Rectal smooth muscle tissue (tissue), 1 donor: ENCODE data around the gene ENTREP1.
"Not testable (repeated sequence)": the region's sequence is repeated elsewhere in the genome, so short reads cannot be mapped to it uniquely, and the experiment has no call there.

ENCODE experiments used
- H3K27ac ChIP-seq: one replicate; pipeline ENCODE4 v1.7.0; 2013; ENCODE audit warnings: low read depth, low read length, inconsistent platforms
- H3K27me3 ChIP-seq: one replicate; pipeline ENCODE4 v1.7.0; 2013; ENCODE audit warnings: low read length; ENCODE audit not compliant: control insufficient read depth, insufficient read depth
- H3K36me3 ChIP-seq: one replicate; pipeline ENCODE4 v1.7.0; 2013; ENCODE audit warnings: low read length; ENCODE audit not compliant: control insufficient read depth, insufficient read depth
- H3K4me1 ChIP-seq: one replicate; pipeline ENCODE4 v1.7.0; 2013; ENCODE audit warnings: low read length; ENCODE audit not compliant: control insufficient read depth, insufficient read depth
- H3K4me3 ChIP-seq: one replicate; pipeline ENCODE4 v1.7.0; 2013; ENCODE audit warnings: low read length
- H3K9ac ChIP-seq: one replicate; pipeline ENCODE4 v1.7.0; 2013; ENCODE audit warnings: low read length

Gene ENTREP1

DNA sequence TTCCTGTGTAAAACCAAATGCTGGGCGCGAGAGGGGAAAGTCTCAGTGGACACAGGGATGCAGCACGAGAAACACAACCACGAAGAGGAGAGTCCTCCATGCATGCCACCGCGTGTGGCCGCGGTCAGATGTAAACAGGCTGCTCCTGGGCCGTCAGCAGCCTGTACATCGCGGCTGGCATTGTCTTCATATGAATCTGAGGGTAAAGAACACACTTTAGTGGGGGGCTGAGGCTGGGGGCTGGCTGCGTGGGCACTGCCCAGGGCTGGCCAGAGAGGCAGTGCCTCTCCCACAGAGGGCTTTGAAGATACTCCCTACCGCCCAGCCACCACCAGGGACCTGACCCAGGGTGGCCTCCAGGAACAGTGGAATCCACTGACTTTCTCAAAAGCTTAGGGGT is 106.2 kb downstream of the ENTREP1 start:
- Histone ChIP-seq H3K27me3 (no peaks in the 10 kb centered on the region), H3K36me3 (peaks cover 3% of the 10 kb centered on the region)

DNA sequence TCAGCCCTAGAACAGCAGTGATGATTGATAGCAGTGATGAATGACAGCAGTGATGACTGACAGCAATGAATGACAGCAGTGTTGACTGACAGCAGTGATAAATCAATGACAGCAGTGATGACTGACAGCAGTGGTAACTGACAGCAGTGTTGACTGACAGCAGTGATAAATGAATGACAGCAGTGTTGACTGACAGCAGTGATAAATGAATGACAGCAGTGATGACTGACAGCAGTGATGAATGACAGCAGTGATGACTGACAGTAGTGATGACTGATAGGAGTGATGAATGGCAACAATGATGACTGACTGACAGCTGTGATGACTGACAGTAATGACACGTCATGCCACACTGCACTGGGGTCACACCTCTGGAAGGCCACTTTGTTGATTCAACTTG is 106.8 kb downstream of the ENTREP1 start:
- H3K36me3 ChIP-seq: peaks cover 3% of the 10 kb centered on the region
- H3K27ac ChIP-seq: no peak overlapping the region
- no peaks in the 10 kb centered on the region for H3K27me3 ChIP-seq
- H3K9ac ChIP-seq: no peak overlapping the region
- no peak overlapping the region for H3K4me3 ChIP-seq
- H3K4me1 ChIP-seq: no peaks in the 10 kb centered on the region

More for the DNA sequence above, 106.2 kb downstream of the ENTREP1 start:
- no peak overlapping the region for H3K4me3 ChIP-seq
- no peaks in the 10 kb centered on the region for H3K4me1 ChIP-seq
- no peak overlapping the region for H3K9ac ChIP-seq
- no peak overlapping the region for H3K27ac ChIP-seq

GRCh38 chr9:69432623-69433022 is 107.6 kb downstream of the ENTREP1 start:
- Histone ChIP-seq H3K36me3 (peaks cover 3% of the 10 kb centered on the region), H3K27ac (no peak overlapping the region), H3K4me3 (no peak overlapping the region), H3K4me1 (no peaks in the 10 kb centered on the region), H3K9ac (no peak overlapping the region), H3K27me3 (no peaks in the 10 kb centered on the region)

DNA sequence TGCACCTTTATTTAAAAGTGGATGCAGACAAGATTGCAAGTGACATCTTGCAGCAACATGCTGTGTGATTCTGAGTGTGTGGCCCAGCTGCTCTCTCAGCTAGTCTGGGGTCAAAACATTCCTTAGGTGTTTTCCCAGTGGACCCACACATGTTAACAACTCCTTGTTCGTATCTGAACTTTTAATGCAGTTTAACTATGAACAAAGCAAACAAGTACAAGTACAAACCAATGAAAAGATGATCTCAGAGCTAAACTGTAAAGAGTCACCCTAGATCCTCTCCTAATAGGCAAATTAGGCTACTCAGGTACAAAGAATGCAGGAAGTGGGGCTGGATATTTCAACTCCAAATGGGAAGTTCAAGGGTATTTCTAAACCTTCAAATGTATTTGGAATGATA is 108.4 kb downstream of the ENTREP1 start:
- Histone ChIP-seq H3K27me3 (no peaks in the 10 kb centered on the region), H3K9ac (no peak overlapping the region), H3K27ac (no peak overlapping the region), H3K4me1 (no peaks in the 10 kb centered on the region), H3K36me3 (peaks cover 3% of the 10 kb centered on the region), H3K4me3 (no peak overlapping the region)

- peaks cover 3% of the 10 kb centered on the region for H3K36me3 ChIP-seq
- H3K9ac ChIP-seq: no peak overlapping the region
- H3K27me3 ChIP-seq: no peaks in the 10 kb centered on the region
- H3K4me1 ChIP-seq: no peaks in the 10 kb centered on the region
- no peak overlapping the region for H3K4me3 ChIP-seq
- H3K27ac ChIP-seq: no peak overlapping the region
Observed at GRCh38 chr9:69433968-69434367, 109.0 kb downstream of the ENTREP1 start.

DNA sequence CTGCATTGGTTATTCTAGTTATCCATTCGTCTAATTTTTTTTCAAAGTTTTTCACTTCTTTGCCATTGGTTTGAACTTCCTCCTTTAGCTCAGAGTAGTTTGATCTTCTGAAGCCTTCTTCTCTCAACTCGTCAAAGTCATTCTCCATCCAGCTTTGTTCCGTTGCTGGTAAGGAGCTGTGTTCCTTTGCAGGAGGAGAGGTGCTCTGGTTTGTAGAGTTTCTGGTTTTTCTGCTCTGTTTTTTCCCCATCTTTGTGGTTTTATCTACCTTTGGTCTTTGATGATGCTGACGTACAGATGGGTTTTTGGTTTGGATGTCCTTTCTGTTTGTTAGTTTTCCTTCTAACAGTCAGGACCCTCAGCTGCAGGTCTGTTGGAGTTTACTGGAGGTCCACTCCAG is 114.6 kb downstream of the ENTREP1 start:
- not testable (repeated sequence) for H3K4me1 ChIP-seq, H3K36me3 ChIP-seq, H3K4me3 ChIP-seq, H3K27me3 ChIP-seq, H3K27ac ChIP-seq, H3K9ac ChIP-seq

DNA sequence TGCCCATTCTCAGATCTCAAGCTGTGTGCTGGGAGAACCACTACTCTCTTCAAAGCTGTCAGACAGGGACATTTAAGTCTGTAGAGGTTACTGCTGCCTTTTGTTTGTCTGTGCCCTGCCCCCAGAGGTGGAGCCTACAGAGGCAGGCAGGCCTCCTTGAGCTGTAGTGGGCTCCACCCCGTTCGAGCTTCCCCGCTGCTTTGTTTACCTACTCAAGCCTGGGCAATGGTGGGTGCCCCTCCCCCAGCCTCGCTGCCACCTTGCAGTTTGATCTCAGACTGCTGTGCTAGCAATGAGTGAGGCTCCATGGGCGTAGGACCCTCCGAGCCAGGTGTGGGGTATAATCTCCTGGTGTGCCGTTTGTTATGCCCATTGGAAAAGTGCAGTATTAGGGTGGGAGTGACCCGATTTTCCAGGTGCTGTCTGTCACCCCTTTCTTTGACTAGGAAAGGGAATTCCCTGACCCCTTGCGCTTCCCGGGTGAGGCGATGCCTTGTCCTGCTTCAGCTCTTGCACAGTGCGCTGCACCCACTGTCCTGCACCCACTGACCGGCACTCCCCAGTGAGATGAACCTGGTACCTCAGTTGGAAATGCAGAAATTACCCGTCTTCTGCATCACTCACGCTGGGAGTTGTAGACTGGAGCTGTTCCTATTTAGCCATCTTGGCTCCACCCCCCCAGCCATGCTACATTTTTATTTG is 115.4 kb downstream of the ENTREP1 start:
- not testable (repeated sequence) for H3K4me1 ChIP-seq, H3K4me3 ChIP-seq, H3K9ac ChIP-seq, H3K36me3 ChIP-seq, H3K27me3 ChIP-seq, H3K27ac ChIP-seq
